OCI-LY1 (cell line): ENCODE measurements around the gene PTPRN2.

ENCODE experiments used
- H2AFZ ChIP-seq: fragments of 200-600 bp; sonication (generic), shearing (Covaris generic); 2 replicates; pipeline ENCODE4 v1.6.0; 2014; ENCODE audit warnings: antibody characterized with exemption, mild to moderate bottlenecking, low read length
- H3F3A ChIP-seq: fragments of 200-600 bp; sonication (generic), shearing (Covaris generic); 2 replicates; pipeline ENCODE4 v1.6.0; 2014; ENCODE audit warnings: mild to moderate bottlenecking, antibody characterized with exemption, low read length, moderate library complexity; ENCODE audit not compliant: insufficient read depth
- H3K27ac ChIP-seq: fragments of 200-600 bp; sonication (generic); 2 replicates; pipeline ENCODE4 v1.5.1; 2014; ENCODE audit warnings: low read length, mixed run types, mild to moderate bottlenecking, low read depth; ENCODE audit not compliant: poor library complexity, severe bottlenecking
- H3K27me3 ChIP-seq: fragments of 200-600 bp; sonication (generic); 2 replicates; pipeline ENCODE4 v1.6.0; 2014; ENCODE audit warnings: antibody characterized with exemption, mild to moderate bottlenecking, low read length, moderate library complexity; ENCODE audit not compliant: insufficient read depth
- H3K36me3 ChIP-seq: fragments of 200-600 bp; sonication (generic); 2 replicates; pipeline ENCODE4 v1.6.1; 2014; ENCODE audit warnings: mild to moderate bottlenecking, antibody characterized with exemption, low read length, moderate library complexity, mixed read lengths; ENCODE audit not compliant: insufficient read depth
- H3K4me1 ChIP-seq: fragments of 200-600 bp; sonication (generic); 2 replicates; pipeline ENCODE4 v1.5.1; 2014; ENCODE audit warnings: mild to moderate bottlenecking, low read length, moderate library complexity; ENCODE audit not compliant: insufficient read depth, severe bottlenecking
- H3K4me2 ChIP-seq: fragments of 200-600 bp; sonication (generic), shearing (Covaris generic); 2 replicates; pipeline ENCODE4 v1.6.1; 2014; ENCODE audit warnings: low read length
- H3K4me3 ChIP-seq: fragments of 200-600 bp; sonication (generic); 2 replicates; pipeline ENCODE4 v1.5.1; 2014; ENCODE audit warnings: low read length, low read depth, mild to moderate bottlenecking, mixed read lengths; ENCODE audit not compliant: poor library complexity, severe bottlenecking
- H3K79me2 ChIP-seq: fragments of 200-600 bp; shearing (Covaris generic); 2 replicates; pipeline ENCODE4 v1.6.1; 2016; ENCODE audit warnings: mixed run types, low read length, mixed read lengths; ENCODE audit not compliant: insufficient read depth
- H3K9ac ChIP-seq: fragments of 200-600 bp; sonication (generic), shearing (Covaris generic); 2 replicates; pipeline ENCODE4 v1.6.1; 2014; ENCODE audit warnings: mild to moderate bottlenecking, low read length, mixed read lengths
- H3K9me2 ChIP-seq: fragments of 200-600 bp; sonication (generic), shearing (Covaris generic); 2 replicates; pipeline ENCODE4 v1.6.1; 2014; ENCODE audit warnings: low read depth, mild to moderate bottlenecking, low read length, mixed read lengths
- H3K9me3 ChIP-seq: fragments of 200-600 bp; shearing (Covaris generic); 2 replicates; pipeline ENCODE4 v1.6.1; 2014; ENCODE audit warnings: low read length, mixed read lengths
- H4K20me1 ChIP-seq: fragments of 200-600 bp; sonication (generic), shearing (Covaris generic); 2 replicates; pipeline ENCODE4 v1.6.0; 2016; ENCODE audit warnings: mild to moderate bottlenecking, low read length; ENCODE audit not compliant: insufficient read depth
- CTCF ChIP-seq: fragments of 200-600 bp; sonication (generic), shearing (Covaris generic); IDR thresholded peaks from 2 replicates; pipeline ENCODE4 v1.5.1; 2017; ENCODE audit warnings: mild to moderate bottlenecking, antibody characterized with exemption, low read length, moderate library complexity, mixed read lengths
- EZH2 ChIP-seq: fragments of 200-600 bp; sonication (generic), shearing (Covaris generic); IDR thresholded peaks from 2 replicates; pipeline ENCODE4 v1.8.0; 2017; ENCODE audit warnings: borderline replicate concordance, mixed run types, mild to moderate bottlenecking, antibody characterized with exemption, low read length, moderate library complexity, mixed read lengths

PTPRN2 gene

GRCh38 chr7:157617401-157617800 lies 970.2 kb downstream of the PTPRN2 start:
- Histone ChIP-seq H2AFZ (no peak overlapping the region), H3K9ac (no peak overlapping the region), H3K79me2 (no peaks in the 10 kb centered on the region), H3K4me3 (no peak overlapping the region), H3F3A (no peaks in the 10 kb centered on the region), H3K36me3 (no peaks in the 10 kb centered on the region), H3K27ac (no peak overlapping the region), H4K20me1 (no peaks in the 10 kb centered on the region), H3K9me3 (no peaks in the 10 kb centered on the region), H3K4me1 (no peaks in the 10 kb centered on the region), H3K27me3 (no peaks in the 10 kb centered on the region; the same call in 1 of the 2 replicates), H3K4me2 (no peak overlapping the region), H3K9me2 (no peaks in the 10 kb centered on the region)
- TF ChIP-seq CTCF (no peak), EZH2 (no peak)

DNA sequence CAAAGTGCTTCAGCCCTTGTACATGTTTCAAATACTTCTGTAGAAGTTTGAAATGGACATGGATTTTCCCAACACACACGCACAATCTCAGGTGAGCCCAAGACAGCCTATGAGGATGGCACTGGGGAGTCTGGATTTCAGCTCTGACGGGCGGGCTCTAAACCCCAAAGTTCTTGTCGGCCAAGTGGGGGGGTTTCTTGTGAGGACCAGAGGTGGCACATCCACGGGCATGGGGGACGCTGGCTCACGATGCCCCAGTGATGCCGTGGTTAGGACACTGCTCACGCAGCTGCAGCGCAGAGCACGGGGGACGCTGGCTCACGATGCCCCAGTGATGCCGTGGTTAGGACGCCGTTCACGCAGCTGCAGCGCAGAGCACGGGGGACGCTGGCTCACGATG lies 970.7 kb downstream of the PTPRN2 start:
- Histone ChIP-seq H2AFZ (no peak overlapping the region), H3K4me2 (no peak overlapping the region), H3K79me2 (no peaks in the 10 kb centered on the region), H3K4me1 (no peaks in the 10 kb centered on the region), H3K9ac (no peak overlapping the region), H3K36me3 (no peaks in the 10 kb centered on the region), H3K9me3 (no peaks in the 10 kb centered on the region), H3K27ac (no peak overlapping the region), H3K4me3 (no peak overlapping the region), H4K20me1 (no peaks in the 10 kb centered on the region), H3K9me2 (no peaks in the 10 kb centered on the region), H3F3A (no peaks in the 10 kb centered on the region), H3K27me3 (no peaks in the 10 kb centered on the region; the same call in 1 of the 2 replicates)
- TF ChIP-seq EZH2 (no peak), CTCF (no peak)

DNA sequence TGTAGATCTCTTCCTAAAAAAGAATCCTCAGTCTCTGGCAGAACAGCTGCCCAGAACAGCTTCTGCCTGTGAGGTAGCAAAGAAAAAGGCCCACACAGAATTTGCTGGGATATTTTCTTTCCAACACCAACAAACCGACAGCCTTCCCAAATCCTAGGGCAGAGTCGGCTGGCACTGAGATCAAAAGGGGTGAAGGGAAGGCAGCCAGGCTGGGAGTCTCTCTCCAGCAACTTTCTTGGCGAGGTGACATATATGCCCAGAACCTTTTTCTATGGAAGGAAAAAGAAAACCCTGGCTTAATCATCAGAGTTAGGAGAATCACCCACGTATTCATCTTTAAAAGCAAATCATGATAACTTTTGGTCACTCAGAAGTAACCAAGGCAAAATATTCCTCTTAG lies 971.2 kb downstream of the PTPRN2 start:
- no peak overlapping the region for H3K4me3 ChIP-seq
- H3K79me2 ChIP-seq = no peaks in the 10 kb centered on the region
- no peaks in the 10 kb centered on the region; the same call in 1 of the 2 replicates for H3K27me3 ChIP-seq
- no peaks in the 10 kb centered on the region for H3K4me1 ChIP-seq
- no peaks in the 10 kb centered on the region for H3K36me3 ChIP-seq
- H3K9me2 ChIP-seq = no peaks in the 10 kb centered on the region
- TF ChIP-seq CTCF (no peak), EZH2 (no peak)
- no peak overlapping the region for H3K4me2 ChIP-seq
- H4K20me1 ChIP-seq = no peaks in the 10 kb centered on the region
- no peaks in the 10 kb centered on the region for H3K9me3 ChIP-seq
- no peak overlapping the region for H3K9ac ChIP-seq
- no peak overlapping the region for H2AFZ ChIP-seq
- H3F3A ChIP-seq = no peaks in the 10 kb centered on the region
- no peak overlapping the region for H3K27ac ChIP-seq
